HG03097 (cell line): ENCODE measurements around the gene RFNG.
"Not testable (repeated sequence)": the region's sequence is repeated elsewhere in the genome, so short reads cannot be mapped to it uniquely, and the experiment has no call there.

ENCODE experiments used
- ATAC-seq: cut with Tn5 transposase; IDR thresholded peaks from one replicate; pipeline ENCODE4 v1.9.1; 2021; ENCODE audit not compliant: unreplicated experiment, low FRiP score

The RFNG gene

DNA sequence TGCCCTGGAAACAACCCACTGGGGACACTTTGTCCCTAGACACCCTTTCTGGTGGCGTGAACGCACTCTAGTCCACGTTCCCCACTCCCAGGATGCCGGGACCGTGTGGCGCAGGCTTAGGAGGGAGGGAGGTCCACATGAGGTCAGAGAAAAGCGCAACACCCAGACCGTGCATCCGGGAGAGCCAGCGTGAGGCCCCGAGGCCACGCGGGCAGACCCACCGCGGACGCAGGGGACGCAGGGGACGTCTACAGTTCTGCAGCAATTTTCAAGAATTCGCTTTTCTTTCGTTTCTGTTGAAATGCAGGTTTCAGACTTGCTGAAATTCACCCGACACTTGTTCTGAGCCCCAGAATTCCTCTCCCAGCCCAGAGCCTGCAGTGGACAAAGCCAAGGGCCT lies 4.7 kb downstream of the RFNG start:
- ATAC-seq: no peak

- no peak for ATAC-seq
Measured at GRCh38 chr17:82045936-82046484, 5.6 kb downstream of the RFNG start.

DNA sequence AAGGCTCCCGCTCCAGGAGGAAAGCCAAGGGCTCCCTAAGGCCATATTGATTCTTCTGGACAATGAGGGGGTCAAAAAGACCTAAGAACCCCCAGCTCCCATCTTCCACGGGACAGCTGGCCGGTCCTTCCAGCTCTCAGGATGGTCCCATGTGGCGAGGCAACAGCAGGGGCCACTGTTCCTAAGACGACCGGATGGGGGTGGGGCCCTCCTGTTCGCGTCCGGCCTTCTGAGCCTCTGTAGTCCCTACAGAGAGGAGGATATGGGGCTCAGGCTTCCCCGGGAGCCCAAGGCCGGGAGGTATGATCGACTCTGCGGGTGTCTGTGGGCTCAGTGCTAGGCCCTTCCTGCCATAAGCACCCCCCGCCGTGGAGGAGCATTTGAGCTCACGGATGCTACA lies 8.1 kb downstream of the RFNG start:
- no peak for ATAC-seq

DNA sequence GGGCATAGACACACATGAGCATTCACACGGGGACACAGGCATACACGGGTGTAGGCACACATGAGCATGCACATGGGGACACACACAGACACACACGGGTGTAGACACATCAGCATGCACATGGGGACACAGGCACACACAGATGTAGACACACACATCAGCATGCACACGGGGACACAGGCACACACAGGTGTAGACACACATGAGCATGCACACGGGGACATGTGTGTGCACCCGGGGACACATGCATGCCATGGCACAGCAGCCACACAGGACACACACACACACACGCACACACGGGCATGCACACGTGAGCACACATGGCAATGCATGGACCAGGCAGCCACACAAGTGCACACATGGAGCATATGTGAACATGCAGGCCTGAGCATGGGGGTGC lies 9.0 kb downstream of the RFNG start:
- ATAC-seq: no peak

DNA sequence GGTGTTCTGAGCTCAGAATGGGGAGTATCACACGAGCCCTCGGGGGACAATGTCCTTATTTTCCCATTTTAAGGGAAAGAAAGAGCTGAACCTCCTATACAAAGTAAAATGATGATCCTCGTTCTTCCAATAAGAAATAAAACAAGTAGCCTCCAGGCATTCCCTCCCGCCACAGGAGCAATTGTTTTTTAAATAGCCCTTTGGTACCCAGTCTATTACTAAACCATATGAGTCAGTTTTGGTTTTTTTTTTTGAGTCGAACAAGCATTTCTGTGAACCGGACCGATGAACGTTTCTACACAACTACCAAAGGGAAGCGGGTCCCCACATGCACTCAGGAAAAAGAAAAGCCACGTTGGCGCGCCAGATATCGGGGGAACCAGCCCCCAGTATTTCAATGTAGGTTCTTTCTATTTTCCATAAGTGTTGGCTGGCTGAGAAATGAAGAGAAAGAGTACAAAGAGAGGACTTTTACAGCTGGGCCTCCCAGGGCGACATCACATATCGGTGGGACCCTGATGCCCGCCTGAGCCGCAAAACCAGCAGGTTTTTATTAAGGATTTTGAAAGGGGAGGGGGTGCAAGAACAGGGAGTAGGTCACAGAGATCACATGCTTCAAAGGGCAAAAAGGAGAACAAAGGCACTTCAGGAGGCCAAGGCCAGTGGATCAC lies 10.3 kb downstream of the RFNG start:
- no peak for ATAC-seq

DNA sequence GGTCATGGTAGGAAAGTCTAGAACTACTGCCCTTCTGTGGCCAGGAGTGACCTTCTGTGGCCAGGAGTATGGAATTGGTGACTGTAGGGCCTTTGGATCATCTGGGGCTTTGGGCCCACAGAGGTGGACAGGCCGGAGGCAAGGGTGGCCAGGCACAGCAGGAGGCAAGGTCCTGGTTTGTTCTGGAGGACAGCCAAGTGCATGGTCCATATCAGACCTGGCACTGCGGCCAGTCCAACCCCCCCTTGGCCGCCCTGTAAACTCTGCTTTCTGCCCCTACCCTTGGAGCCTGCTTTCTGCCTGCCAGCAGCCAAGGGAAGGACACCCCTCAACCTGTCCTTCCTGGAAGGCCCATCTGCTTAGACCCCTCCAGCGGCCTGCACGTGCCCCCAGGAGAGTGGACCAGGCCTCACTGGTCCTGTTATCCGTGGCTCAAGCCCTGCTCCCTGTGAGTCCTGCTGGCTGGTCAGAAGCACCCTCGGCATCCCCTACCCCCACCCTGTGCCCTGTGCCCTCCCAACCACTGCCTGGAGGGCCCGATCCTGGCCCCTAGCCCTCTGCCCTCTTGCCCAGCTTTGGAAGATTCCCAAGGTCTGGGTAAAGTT lies 11.8 kb downstream of the RFNG start:
- ATAC-seq: no peak

GRCh38 chr17:82038796-82039409 lies 12.7 kb downstream of the RFNG start:
- not testable (repeated sequence) for ATAC-seq

DNA sequence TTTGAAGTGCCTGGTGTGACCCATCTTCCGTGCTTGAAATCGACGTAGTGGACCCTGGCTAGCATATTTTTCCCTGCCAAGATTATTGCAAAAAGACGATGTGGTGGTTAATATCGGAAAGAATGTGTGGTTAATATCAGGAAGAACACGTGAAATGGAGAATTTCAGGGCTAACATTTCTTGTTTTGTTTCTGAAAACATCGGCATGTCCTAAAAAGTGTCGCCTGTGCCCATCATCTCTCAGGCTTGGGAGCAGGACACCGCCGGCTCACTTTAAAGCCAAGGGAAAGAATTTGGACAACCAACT lies 13.8 kb downstream of the RFNG start:
- ATAC-seq: no peak

DNA sequence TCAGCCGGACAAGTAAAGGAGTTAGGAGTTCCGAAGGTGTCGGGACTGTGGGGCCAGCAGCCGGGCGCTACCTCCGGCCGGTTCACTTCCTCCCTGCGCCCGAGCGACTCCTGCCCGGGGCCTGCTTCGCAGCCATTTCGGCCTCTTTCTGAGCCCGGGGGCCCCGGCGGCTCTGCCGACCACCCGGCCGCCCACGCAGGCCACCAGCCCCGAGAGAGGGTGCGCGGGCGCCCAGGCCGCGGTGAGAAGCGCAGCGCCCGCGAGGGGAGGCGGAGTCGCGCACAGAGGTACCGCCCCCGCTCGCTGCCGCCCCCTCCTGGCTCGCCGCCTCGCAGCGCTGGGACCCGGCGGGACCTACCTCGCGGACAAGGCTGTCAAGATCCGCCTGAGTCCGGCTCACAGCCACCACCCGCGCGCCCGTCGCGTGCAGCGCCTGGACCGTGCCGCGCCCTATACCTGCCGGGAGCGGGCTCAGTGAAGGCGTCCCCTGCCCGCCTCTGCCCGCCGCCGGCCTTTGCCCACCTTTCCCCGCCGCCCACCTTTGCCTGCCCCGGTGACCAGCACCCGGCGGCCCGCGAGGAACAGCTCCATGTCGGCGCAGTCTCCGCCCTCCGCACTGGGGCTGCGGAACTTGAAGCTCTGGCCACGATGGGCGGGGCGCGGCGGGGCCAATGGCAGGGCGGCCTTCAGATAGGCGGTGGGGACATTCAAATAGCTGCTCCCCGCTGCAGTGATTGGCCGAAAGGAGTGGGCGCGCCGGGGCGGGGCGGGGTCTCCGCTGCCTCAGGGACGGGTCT lies 14.3 kb downstream of the RFNG start, which contains the start of gene DCXR:
TSS of gene DCXR (minus strand) at position 606 of the 797 bp plus-strand sequence. CDS start at position 591, 15 bp downstream.
- ATAC-seq: peak; percentile 87

DNA sequence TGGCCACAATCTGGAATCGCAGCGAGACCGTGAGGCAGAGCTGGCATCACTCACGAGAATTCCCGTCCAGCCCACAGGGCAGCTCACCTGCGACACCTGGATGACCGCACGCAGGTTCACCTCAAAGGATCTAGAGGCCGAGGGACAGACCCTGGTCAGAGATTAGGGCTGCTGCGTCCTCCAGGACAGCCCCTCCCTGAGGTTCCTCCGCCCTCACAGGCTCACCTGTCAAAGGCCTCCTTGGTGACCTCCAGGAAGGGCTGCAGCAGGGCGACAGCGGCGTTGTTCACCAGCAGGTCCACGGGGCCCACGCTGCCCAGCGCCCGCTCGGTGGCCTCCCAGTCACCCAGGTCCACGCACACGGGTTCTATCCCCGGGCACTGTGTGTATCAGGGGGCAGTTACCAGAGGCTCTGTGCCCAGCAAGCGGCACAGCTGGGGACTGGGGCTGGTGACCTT lies 14.9 kb downstream of the RFNG start:
- ATAC-seq: no peak

- no peak for ATAC-seq
Measured at GRCh38 chr17:82035956-82036633, 15.5 kb downstream of the RFNG start.

DNA sequence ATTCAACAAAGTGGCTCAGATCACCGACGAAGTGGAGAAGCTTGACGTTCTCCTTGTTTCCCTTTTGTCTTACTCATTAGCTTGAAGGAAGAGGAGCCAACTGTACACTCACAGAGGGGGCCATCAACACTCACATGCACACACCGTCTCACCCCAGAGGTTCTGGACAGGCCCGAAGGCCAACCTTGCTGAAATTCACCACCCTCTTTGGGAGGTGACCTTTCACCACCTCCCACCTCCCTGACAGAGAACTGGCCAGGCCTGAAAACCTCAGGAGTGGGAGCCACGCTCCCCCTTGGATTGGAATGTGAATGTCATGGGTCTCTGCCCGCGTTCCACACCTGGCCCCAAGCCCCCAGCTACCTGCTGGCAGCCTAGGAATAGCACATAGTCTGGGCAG lies 16.1 kb downstream of the RFNG start:
- ATAC-seq: no peak

DNA sequence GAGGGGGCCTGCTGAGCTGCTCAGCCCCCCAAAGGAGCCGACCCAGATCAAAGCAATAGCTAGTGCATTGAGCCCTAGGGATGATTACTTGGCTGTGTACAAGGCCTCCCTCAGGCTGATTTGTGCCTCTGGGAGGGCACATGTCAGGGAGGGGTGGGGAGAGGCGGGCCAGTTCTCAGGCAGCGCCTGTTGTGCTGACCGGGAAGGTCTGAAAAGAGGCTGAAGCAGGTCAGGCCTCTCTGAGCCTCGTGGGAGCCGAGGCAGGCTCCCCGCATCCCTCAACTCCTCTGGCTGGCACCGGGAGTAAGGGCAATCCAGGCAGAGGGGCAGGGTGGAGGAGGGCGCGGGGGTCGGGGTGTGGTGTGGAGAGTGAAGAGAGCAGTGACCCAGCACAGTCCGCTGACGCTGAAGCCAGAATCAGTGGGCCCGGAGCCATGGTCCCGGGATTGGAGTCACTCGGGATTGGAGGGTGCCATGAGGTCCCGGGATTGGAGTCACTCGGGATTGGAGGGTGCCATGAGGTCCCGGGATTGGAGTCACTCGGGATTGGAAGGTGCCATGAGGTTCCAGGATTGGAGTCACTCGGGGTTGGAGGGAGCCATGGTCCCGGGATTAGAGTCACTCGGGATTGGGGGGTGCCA lies 17.1 kb downstream of the RFNG start:
- no peak for ATAC-seq

- ATAC-seq: no peak
Measured at GRCh38 chr17:82033359-82034085, 18.1 kb downstream of the RFNG start.

GRCh38 chr17:82031885-82032627 lies 19.6 kb downstream of the RFNG start:
- no peak for ATAC-seq

GRCh38 chr17:82031303-82031884 lies 20.2 kb downstream of the RFNG start, which contains the start of gene RAC3:
Gene RAC3 (plus strand): TSS chr17:82031678. CDS start chr17:82031762, 84 bp downstream.
- ATAC-seq: no peak

DNA sequence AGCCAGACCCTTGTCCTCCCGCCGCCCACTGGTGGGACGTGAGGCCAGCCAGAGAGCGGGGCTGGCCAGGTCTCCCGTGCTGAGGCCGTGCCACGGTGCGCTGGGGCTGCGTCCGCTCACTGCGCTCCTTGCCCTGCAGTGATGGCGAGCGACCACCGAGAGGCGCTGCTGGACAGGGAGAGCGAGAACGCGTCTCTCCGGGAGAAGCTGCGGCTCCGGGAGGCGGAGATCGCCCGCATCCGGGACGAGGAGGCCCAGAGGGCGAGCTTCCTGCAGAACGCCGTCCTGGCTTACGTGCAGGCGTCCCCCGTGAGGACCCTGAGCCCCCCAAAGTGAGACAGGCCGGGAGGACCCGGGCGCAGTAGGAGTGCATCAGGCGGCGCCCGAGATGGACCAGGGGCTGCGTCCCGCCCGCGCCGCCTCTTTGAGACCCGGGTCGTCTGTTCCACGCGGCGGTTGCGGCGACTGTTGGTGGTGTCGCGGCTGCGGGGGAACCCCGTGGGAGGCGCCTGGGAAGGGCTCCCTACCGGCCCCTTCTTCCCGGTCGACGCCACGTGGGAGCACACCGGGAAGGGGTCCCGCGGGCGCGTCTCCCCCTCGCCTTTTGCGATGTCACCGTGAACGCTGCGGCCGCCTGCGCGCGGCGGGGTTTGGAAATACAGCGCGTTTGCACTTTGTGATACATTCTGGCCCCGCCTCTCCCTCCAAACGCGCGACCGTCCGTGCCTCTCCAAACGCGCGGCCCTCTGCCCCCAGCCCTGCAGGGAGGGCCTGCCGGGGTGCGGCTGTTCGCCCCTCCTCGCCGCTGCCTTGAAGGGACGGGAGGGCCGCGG lies 20.9 kb downstream of the RFNG start:
- peak; percentile 38 for ATAC-seq
